ENCODE results near the gene SLC45A3.

DNA sequence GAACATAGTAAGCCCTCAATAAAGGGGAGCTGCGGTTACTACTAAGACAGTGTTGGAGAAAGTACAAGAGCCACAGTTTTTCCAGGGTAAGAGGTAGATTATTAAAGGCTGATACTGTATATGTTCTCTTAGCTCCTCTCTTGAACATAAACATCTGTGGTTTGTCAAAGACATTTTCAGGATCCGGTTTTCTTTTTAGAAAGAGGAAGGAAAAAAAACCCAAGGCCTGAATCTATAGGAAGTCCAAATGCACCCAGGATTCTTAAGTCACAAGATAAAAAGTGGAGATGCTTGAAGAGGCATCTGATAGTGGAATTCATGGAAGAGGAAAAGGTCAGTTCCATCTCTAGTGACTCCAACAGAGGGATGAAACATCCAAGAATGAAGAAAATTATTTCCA lies 24.6 kb upstream of the SLC45A3 start:
- TF ChIP-seq, protein P1, sequence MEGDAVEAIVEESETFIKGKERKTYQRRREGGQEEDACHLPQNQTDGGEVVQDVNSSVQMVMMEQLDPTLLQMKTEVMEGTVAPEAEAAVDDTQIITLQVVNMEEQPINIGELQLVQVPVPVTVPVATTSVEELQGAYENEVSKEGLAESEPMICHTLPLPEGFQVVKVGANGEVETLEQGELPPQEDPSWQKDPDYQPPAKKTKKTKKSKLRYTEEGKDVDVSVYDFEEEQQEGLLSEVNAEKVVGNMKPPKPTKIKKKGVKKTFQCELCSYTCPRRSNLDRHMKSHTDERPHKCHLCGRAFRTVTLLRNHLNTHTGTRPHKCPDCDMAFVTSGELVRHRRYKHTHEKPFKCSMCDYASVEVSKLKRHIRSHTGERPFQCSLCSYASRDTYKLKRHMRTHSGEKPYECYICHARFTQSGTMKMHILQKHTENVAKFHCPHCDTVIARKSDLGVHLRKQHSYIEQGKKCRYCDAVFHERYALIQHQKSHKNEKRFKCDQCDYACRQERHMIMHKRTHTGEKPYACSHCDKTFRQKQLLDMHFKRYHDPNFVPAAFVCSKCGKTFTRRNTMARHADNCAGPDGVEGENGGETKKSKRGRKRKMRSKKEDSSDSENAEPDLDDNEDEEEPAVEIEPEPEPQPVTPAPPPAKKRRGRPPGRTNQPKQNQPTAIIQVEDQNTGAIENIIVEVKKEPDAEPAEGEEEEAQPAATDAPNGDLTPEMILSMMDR (IDR thresholded peaks at IDR 0.05): no peak
- TF ChIP-seq POLR2A (IDR thresholded peaks at IDR 0.05) (no peak), EP300 (IDR thresholded peaks at IDR 0.05) (no peak), POLR2AphosphoS5 (IDR thresholded peaks at IDR 0.05) (no peak)
